HTR-8/SVneo (cell line): ENCODE data around the gene SLC35A5.

ENCODE experiments used
- DNase-seq: peaks from one replicate; pipeline ENCODE4 v3.0.0; 2011; ENCODE audit warnings: low spot score, mixed read lengths; ENCODE audit not compliant: insufficient read length
- FAIRE-seq: peaks from 2 replicates; lab custom pipeline; 2011; peaks lifted over from hg19 to GRCh38; lab: Jason Lieb, UNC

Gene SLC35A5

GRCh38 chr3:112568642-112569041 lies 6.8 kb downstream of the SLC35A5 start:
- FAIRE-seq (peak; percentile 71), DNase-seq (peak; percentile 52)

DNA sequence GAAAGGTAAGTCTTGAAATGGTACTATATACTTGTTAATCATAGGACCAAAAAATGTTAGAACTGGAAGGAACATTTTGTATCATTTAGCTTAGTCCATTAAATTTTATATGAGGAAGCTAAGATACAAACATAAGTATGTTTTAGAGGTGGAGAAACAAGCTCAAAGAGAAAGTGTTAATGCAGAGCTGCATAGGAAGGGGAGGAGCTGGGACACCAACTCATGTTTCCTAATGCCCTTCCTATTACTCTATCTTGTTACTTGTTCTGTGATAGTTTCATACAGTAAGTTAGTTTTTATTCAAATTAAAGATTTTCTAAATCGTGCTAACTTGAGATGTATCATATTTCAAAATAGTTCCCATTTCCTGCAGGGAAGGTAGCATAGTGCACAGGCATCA lies 7.4 kb downstream of the SLC35A5 start:
- DNase-seq, result no peak
- no peak for FAIRE-seq

DNA sequence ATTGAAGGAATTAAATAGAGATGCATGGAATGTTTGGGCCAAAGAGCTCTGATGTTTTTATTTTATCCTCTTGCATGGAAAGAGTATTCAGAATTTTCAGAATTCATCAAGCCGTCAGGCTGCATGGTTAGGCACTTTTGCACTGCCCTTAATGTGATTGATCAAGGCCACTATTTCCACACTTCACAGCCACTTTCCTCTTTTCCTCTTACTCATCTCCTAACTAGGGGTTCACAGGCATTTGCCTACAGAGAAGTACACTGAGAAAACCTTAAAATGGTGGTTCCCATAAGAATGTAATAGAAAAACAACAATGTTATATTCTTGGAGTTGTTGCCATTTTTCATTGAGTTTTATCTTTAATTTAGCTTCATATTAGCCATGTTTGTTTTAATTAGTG lies 10.9 kb downstream of the SLC35A5 start:
- no peak for FAIRE-seq
- no peak for DNase-seq

DNA sequence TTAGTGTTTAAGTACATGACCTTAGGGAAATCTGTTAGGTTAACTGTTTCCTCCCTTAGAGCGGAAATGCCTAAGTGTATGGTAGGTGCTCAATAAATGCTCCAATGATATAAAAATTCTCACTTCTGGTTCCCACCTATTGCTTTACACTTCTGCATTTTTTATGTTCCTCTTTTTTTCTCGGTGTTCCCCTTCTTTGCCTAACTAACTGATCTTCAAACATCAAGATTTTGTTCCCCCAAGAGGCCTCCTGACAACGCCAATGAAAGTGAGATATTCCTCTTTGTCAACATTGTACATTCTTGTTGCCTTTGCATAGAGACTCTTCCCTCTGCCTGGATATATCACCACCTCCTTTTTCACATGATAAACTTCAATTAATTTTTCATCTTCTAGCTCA lies 17.4 kb downstream of the SLC35A5 start:
- FAIRE-seq (no peak), DNase-seq (no peak)

DNA sequence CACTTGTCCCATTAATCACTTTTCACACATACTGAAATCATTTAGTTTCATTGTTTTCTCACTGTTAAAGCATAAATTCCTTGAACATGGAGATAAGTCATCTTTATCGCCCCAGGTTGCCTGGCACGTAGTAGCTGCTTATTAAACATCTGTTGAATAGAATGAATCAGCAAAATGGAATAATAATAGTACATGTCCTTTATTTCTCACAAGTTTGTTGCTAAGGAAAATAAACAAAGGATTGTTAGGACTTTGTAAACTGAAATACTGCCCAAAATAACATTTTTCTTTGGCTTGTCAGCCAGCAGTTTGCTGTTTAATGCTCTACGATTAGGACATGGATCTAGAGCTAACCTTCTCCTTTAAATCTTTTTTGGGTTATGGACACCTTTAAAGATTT lies 17.9 kb downstream of the SLC35A5 start:
- DNase-seq, result no peak
- FAIRE-seq, result no peak

DNA sequence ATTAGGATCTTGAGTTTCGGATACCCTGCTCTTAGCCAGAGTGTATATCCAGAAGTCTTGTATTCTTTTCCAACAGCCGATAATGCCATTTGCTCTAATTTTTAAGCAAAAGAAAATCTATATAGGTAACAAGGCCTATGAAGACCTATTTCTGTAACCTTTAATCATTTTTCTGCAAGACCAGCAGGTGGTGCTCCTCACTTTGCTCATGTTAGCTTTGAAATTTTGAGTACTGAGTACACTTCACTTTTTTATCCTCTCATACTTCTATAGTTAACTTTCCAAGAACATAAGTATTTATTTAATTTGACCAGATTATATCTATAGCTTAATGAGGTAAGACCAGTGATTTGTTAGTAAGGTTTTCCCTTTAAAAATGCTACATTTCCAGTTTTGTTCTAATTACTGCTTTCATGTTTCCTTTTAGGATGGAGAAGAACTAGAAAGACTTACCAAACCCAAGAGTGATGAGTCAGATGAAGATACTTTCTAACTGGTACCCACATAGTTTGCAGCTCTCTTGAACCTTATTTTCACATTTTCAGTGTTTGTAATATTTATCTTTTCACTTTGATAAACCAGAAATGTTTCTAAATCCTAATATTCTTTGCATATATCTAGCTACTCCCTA lies 20.5 kb downstream of the SLC35A5 start:
- DNase-seq, result peak; percentile 13
- FAIRE-seq, result no peak

GRCh38 chr3:112583105-112583504 lies 21.3 kb downstream of the SLC35A5 start:
- FAIRE-seq, result no peak
- DNase-seq, result no peak

DNA sequence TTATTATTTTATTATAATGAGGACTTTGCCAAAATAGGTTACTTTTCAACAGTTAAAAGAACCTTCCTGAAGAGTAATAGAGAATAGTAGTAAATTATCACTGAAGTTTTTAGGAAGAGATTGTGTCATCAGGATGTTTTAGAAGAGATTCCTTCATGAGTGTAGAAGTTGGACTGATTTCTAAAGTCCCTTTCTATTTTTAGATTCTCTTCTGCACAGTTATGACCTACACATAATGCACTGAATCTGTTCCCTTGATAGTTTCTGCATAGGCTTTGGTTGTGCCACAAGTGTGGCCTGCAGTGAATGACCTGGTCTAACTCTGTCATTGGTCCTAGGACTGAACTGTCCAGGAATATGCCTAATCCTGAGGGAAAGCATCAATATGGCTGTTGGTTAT lies 23.9 kb downstream of the SLC35A5 start:
- no peak for DNase-seq
- FAIRE-seq, result no peak

DNA sequence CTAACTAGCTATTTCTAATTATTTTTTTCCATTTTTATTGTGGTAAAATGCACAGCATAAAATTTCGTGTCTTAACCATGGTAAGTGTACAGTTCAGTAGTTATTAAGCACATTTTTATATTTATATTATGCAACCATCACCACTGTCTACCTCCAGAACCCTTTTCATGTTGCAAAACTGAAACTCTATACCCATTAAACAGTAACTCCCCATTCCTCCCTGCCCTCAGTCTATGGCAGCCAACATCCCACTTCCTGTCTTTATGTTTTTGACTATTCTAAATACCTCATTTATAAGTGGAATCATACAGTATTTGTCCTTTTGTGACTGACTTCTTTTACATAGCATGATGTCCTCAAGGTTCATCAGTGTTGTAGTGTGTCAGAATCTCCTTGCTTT lies 25.5 kb downstream of the SLC35A5 start:
- no peak for DNase-seq
- no peak for FAIRE-seq

DNA sequence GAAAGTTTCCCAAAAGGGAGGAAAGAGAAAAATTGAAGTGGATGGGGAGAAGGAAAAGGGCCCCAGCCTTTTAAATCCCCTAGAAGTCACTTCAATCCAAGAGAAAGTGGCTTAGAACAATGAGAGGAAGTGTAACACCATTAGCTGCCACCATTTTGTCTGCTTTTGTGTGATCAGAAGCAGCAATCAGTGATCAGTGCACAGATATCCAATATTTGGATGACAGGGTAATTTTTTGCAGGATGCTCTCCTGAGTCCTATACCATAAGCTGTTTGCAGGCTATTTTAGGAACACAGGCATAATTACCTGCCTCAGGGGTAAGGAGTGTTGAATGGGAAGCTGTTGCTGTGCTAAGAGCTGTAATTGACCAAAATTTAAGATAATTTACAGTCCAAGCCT lies 31.4 kb downstream of the SLC35A5 start:
- FAIRE-seq (no peak), DNase-seq (no peak)

DNA sequence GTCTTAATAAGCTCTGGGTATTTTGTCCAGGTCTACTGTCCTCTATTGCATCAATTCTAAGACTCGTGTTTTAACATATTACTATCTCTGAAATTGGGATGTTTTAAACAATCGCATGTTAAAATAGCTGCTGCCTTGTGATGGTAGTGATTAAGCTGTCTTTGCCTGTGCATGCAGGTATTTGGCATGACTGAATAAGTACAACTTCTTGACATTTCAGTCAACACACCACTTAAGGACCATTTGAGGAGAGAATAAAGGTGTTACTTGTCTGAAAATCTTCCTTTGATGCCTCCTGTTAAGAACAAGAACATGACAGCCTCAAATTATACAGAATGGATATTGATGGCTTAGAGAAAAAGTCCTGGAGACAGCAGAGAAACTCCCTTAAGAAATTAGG lies 33.0 kb downstream of the SLC35A5 start:
- FAIRE-seq, result no peak
- DNase-seq, result no peak

GRCh38 chr3:112597945-112598344 lies 36.1 kb downstream of the SLC35A5 start:
- FAIRE-seq, result no peak
- no peak for DNase-seq

DNA sequence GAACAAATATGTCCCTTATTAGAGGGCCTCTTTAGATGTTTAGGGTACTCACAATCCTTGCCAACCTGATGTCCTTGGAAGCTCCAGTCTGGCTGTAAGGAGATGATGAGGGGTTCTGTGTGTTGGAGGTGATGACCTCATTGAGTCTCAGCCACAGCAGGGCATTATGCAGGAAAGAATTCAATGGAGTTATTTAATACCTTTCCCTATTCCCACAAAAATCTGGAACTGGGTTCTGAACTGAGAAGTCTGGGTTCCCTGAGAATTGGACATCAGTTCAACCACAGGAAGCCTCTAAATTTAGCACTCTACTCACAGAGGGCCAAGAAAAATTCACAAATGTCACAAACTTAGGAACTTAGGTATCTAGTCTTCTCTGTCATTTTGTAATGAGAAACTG lies 36.9 kb downstream of the SLC35A5 start:
- DNase-seq (no peak), FAIRE-seq (no peak)

DNA sequence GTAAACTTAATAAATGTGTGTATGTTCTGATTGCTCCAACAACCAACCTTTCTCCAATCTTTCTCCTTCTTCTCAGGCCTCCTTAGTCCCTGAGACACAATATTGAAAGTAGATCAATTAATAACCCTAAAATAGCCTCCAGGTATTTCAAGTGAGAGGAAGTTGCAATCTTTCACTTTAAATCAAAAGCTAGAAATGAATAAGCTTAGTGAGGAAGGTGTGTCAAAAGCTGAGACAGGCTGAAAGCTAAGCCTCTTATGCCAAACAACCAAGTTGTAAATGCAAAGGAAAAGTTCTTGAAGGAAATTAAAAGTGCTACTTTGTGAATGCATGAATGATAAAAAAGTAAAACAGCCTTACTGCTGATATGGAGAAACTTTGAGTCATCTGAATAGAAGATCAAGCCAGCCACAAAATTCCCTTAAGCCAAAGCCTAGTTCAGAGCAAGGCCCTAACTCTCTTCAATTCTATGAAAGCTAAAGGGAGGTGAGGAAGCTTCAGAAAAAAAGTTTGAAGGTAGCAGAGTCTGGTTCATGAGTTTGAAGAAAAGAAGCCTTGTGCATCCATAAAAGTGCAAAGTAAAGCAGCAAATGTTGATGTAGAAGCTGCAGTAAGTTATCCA lies 40.5 kb downstream of the SLC35A5 start:
- DNase-seq (no peak), FAIRE-seq (no peak)

- DNase-seq, result peak; percentile 56
Observed at GRCh38 chr3:112604536-112604935, 42.7 kb downstream of the SLC35A5 start.

GRCh38 chr3:112605285-112605684 lies 43.4 kb downstream of the SLC35A5 start:
- no peak for FAIRE-seq

More at GRCh38 chr3:112604536-112604935, 42.7 kb downstream of the SLC35A5 start:
- FAIRE-seq, result peak; percentile 16

DNA sequence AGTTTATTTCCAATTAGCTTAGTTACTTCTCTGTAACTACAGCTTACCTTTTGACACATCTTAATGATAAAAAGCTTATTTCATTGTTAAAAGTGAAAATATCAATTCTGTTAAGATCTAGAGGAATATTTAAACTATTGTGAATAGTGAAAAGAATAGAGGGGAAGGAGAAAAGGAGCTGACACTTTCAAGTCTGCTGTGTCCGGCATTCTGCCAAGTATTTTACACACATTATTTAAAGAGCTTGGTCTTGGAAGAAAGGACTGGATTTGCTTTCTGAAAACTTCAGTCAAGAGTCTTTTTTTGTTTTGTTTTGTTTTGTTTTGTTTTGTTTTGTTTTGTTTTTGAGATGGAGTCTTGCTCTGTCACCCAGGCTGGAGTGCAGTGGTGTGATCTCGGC lies 44.3 kb downstream of the SLC35A5 start:
- FAIRE-seq, result no peak
- DNase-seq, result no peak

More at GRCh38 chr3:112605285-112605684, 43.4 kb downstream of the SLC35A5 start:
- peak; percentile 41 for DNase-seq

GRCh38 chr3:112607863-112608262 lies 46.0 kb downstream of the SLC35A5 start:
- DNase-seq, result no peak
- no peak for FAIRE-seq

DNA sequence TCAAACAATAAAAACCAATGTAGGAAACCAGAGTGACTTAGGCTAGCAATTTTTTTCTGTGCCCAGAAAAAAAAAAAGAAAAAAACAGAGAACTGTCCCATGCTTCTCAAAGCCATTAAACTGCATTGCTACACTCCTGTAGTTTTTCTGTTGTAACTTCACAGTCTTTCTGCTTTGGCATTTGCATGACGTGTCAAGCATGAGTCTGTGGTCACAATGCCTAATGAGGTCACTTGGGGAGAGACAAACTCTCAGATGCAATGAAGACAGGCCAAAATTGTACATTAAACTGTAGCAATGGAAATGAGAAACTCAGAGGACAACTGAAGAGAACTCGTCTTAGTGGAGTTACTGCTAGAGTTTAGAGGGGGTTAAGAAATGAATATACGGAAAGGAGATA lies 48.3 kb downstream of the SLC35A5 start:
- FAIRE-seq (no peak), DNase-seq (no peak)

DNA sequence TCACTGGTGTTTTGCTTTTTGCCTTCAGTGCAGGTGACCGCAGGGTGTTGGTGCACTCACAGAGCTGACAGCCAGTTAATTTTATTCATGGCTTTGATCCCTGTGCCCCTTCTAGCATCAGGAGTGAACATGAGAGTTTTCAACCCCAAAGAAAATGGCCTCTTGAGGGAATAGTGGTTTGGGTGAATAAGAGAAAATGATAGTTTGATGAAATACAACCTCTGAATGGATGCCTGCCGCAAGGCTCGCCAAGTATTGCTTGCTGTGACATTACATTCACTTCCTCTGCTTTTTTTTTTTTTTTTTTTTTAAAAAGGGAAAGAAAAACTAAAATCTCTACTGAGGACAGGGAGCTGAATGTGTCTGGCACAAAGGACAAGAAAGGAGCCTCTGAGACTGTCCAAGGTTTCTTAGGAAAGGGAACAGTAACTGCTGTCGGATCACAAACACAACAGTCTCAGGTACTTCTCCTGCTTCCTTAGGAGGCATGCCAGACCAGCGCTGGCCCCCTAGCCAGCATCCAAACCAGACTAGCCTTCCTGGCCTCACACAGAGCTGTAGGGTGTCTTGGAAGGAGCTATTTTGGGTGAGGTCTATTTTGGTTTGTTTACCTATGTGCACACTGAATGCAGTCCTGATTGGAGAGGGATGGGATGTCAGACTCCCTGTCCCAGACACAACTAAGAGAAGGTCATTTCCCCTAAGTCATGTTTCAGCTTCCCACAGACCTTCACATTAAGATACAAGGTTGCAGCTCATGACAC lies 50.1 kb downstream of the SLC35A5 start:
- DNase-seq (no peak), FAIRE-seq (no peak)

GRCh38 chr3:112615989-112616731 lies 54.3 kb downstream of the SLC35A5 start:
- DNase-seq, result no peak
- no peak for FAIRE-seq
